HepG2 (cell line): ENCODE data around the gene TMEM145. TPM values are rescaled to one million over a fixed set of nuclear protein-coding genes. Genes with fewer than 3 reads are reported as not detected.

Experiments
- CEBPZ ChIP-seq: IDR thresholded peaks from 2 replicates; pipeline ENCODE4 v1.6.1; 2012; ENCODE audit warnings: low read length, improper control_type of control experiment
- GMEB1 ChIP-seq: sonication (generic); formaldehyde crosslinking; IDR thresholded peaks from 2 replicates; pipeline ENCODE4 v1.5.1; 2020; ENCODE audit warnings: missing genetic modification reagents, mild to moderate bottlenecking, borderline replicate concordance
- HNRNPK ChIP-seq: fragments of 200-400 bp; formaldehyde crosslinking; IDR thresholded peaks from 2 replicates; pipeline ENCODE4 v1.6.1; 2018; ENCODE audit warnings: low read length, low read depth, moderate library complexity, mild to moderate bottlenecking; ENCODE audit not compliant: poor library complexity, severe bottlenecking
- NR2F6 ChIP-seq, 2 experiments: IDR thresholded peaks; 2 replicates each; pipeline ENCODE4 v1.6.1; 2016; ENCODE audit warnings: antibody characterized with exemption in 1 of 2, mild to moderate bottlenecking in 1 of 2
- REXO4 ChIP-seq: sonication (generic); formaldehyde crosslinking; IDR thresholded peaks from 2 replicates; pipeline ENCODE4 v1.8.0; 2022; ENCODE audit warnings: missing genetic modification reagents, mild to moderate bottlenecking, borderline replicate concordance
- THAP9 ChIP-seq: sonication (generic); formaldehyde crosslinking; IDR thresholded peaks from 2 replicates; pipeline ENCODE4; 2020; ENCODE audit warnings: missing genetic modification reagents, mild to moderate bottlenecking, borderline replicate concordance
- ZBTB34 ChIP-seq: sonication (generic); formaldehyde crosslinking; IDR thresholded peaks from 2 replicates; pipeline ENCODE4 v1.8.0; 2022; ENCODE audit warnings: mild to moderate bottlenecking, missing genetic modification reagents
- ZNF574 ChIP-seq: sonication (generic); formaldehyde crosslinking; IDR thresholded peaks from 2 replicates; pipeline ENCODE4 v1.4.0; 2020; ENCODE audit warnings: missing genetic modification reagents
- ZNF761 ChIP-seq: sonication (generic); formaldehyde crosslinking; conservative IDR thresholded peaks from 2 replicates; pipeline ENCODE4 v1.4.0; 2020; ENCODE audit warnings: mild to moderate bottlenecking, missing genetic modification reagents
- ZNF784 ChIP-seq: sonication (generic); formaldehyde crosslinking; IDR thresholded peaks from 2 replicates; pipeline ENCODE4 v1.5.1; 2020; ENCODE audit warnings: missing genetic modification reagents, mild to moderate bottlenecking, borderline replicate concordance
- ZSCAN9 ChIP-seq: IDR thresholded peaks from 2 replicates; pipeline ENCODE4 v1.6.1; 2016; ENCODE audit warnings: borderline replicate concordance
- polyA plus RNA-seq, 8 experiments: library from polyadenylated mRNA; depleted of rRNA in 3 of 8; stranded (reverse) in 7 of 8; unstranded in 1 of 8; fragments of >200 nt; fragmentation: Illumina TruSeq in 4 of 8; extraction: Trizol in 4 of 8; gene quantifications; 2 replicates each; pipeline versions ENCODE4 v1.2.1 to v1.2.3, GENCODE V29; 2011 to 2016; ENCODE audit warnings: low read depth in 4 of 8, missing spikeins in 1 of 8, mixed read lengths in 1 of 8; ENCODE audit not compliant: insufficient read depth in 1 of 8
- total RNA-seq, 5 experiments: library from RNA; depleted of rRNA; stranded (reverse); fragments of >200 nt; fragmentation: Illumina TruSeq; extraction: Trizol; gene quantifications; 2 replicates each; pipeline ENCODE4 v1.2.3, GENCODE V29; 2016; ENCODE audit warnings: low read depth in 1 of 5

Gene TMEM145
- total and polyA plus RNA-seq, 2 of the 13 experiments (the other 11 are each of a cell fraction or from before 2014, with no cell fraction given), result 0.07 to 5.1 TPM

- no peak for TF ChIP-seq CEBPZ
- no peak for TF ChIP-seq ZSCAN9 (CRISPR knock-in tag)
- 0 out of 2 replicates have a peak, but pooled peaks have one; percentile 36 for TF ChIP-seq ZBTB34 (CRISPR knock-in tag)
- peak; percentile 61 for TF ChIP-seq GMEB1
- peak; percentile 99 for TF ChIP-seq ZNF574 (CRISPR knock-in tag)
- TF ChIP-seq REXO4 (CRISPR knock-in tag), result no peak
- TF ChIP-seq HNRNPK, result peak; percentile 66
- peak; percentile 43; the same call in 1 of the 2 replicates for TF ChIP-seq ZNF784 (CRISPR knock-in tag)
- TF ChIP-seq NR2F6 (IDR thresholded peaks at IDR 0.05), result no peak
- TF ChIP-seq NR2F6 (CRISPR knock-in tag; IDR thresholded peaks at IDR 0.05), result no peak
- TF ChIP-seq THAP9 (CRISPR knock-in tag), result peak; percentile 81; the same call in 1 of the 2 replicates
- TF ChIP-seq ZNF761 (CRISPR knock-in tag), result 0 out of 2 replicates have a peak, but pooled peaks have one; percentile 37
Measured at GRCh38 chr19:42325308-42325895, 12.3 kb downstream of the TMEM145 start, which contains the start of gene MEGF8 (continued).
